K562 (cell line): Measurements from ENCODE around the gene ATXN3L. TPM values are rescaled to one million over a fixed set of nuclear protein-coding genes. Genes with fewer than 3 reads are reported as not detected.

ENCODE experiments used
- ATAC-seq: fragments of 200-7000 bp; cut with Tn5 transposase; 3 replicates; pipeline ENCODE4 v1.9.1; 2020; ENCODE audit warnings: moderate library complexity
- BruUV-seq: library from RNA; stranded (reverse); fragments of 400-500 nt; replicated peaks from 2 replicates; lab custom pipeline; 2021; lab: Mats Ljungman, UMichigan
- CTCF ChIA-PET: fragments of 300-600 bp; formaldehyde crosslinking; extraction: SDS; loops from one replicate; lab custom pipeline; 2021; ENCODE audit warnings: low intra/inter-chr PET ratio; lab: Yijun Ruan, JAX
- POLR2A ChIA-PET: fragments of 300-600, 350-650 bp; sonication (Branson Sonifier 250); formaldehyde crosslinking; extraction: SDS; loops from one replicate; lab custom pipeline; 2021; ENCODE audit warnings: antibody characterized with exemption, inconsistent platforms; lab: Yijun Ruan, JAX
- DNase-seq, 4 experiments: peaks; one replicate each; pipeline versions ENCODE4 v3.0.0 to v3.0.0-alpha.2; 2011 to 2018; ENCODE audit warnings: low spot score in 3 of 4, mixed read lengths in 3 of 4; ENCODE audit errors: extremely low read depth in 1 of 4
- FAIRE-seq: peaks from 2 replicates; lab custom pipeline; 2011; peaks lifted over from hg19 to GRCh38; lab: Jason Lieb, UNC
- H2AFZ ChIP-seq: 2 replicates; pipeline ENCODE4 v1.6.0; 2011; ENCODE audit warnings: low read depth, low read length, control low read depth, inconsistent platforms
- H3K27ac ChIP-seq: fragments of 200-600 bp; 3 replicates; pipeline ENCODE4 v1.8.0; 2011; ENCODE audit warnings: low read depth, mild to moderate bottlenecking, control low read depth, inconsistent platforms, low read length, moderate library complexity, mixed read lengths; ENCODE audit errors: extremely low read depth
- H3K27me3 ChIP-seq, 2 experiments: fragments of 300-600 bp in 1 of 2; 2 replicates in 1 of 2; 3 replicates in 1 of 2; pipeline versions ENCODE4 v1.6.0 to v1.8.0; 2011; ENCODE audit warnings: inconsistent platforms in 2 of 2, low read length in 2 of 2, mild to moderate bottlenecking in 1 of 2, mixed read lengths in 1 of 2, moderate library complexity in 1 of 2; ENCODE audit not compliant: control insufficient read depth in 2 of 2, insufficient read depth in 2 of 2
- H3K36me3 ChIP-seq: fragments of 300-600 bp; 3 replicates; pipeline ENCODE4 v1.8.0; 2011; ENCODE audit warnings: mild to moderate bottlenecking, low read length, inconsistent platforms; ENCODE audit not compliant: control insufficient read depth, insufficient read depth
- H3K4me1 ChIP-seq, 2 experiments: fragments of 200-600 bp in 1 of 2; replicated peaks in 1 of 2; 2 replicates in 1 of 2; 3 replicates in 1 of 2; pipeline versions ENCODE4 v1.5.1 to v1.8.0; 2011; ENCODE audit warnings: inconsistent platforms in 2 of 2, low read length in 2 of 2, mild to moderate bottlenecking in 1 of 2, mixed read lengths in 1 of 2, moderate library complexity in 1 of 2; ENCODE audit not compliant: control insufficient read depth in 2 of 2, insufficient read depth in 2 of 2
- H3K4me2 ChIP-seq: 2 replicates; pipeline ENCODE4 v1.6.1; 2011; ENCODE audit warnings: low read length, control low read depth, inconsistent platforms, mixed read lengths; ENCODE audit not compliant: insufficient read depth
- H3K4me3 ChIP-seq: fragments of 200-600 bp; sonication (generic), shearing (Covaris generic); 2 replicates; pipeline ENCODE4 v1.5.1; 2016; ENCODE audit warnings: control low read depth, inconsistent platforms
- H3K79me2 ChIP-seq: fragments of 200-600 bp; 3 replicates; pipeline ENCODE4 v1.8.0; 2011; ENCODE audit warnings: low read length, inconsistent platforms; ENCODE audit not compliant: control insufficient read depth, insufficient read depth
- H3K9ac ChIP-seq, 2 experiments: 2 replicates each; pipeline versions ENCODE4 v1.6.0 to v1.6.1; 2011; ENCODE audit warnings: low read depth in 2 of 2, low read length in 2 of 2, control low read depth in 1 of 2, inconsistent platforms in 1 of 2, mild to moderate bottlenecking in 1 of 2, mixed read lengths in 1 of 2; ENCODE audit not compliant: insufficient read depth in 1 of 2
- H3K9me1 ChIP-seq: one replicate; pipeline ENCODE4 v1.6.0; 2011; ENCODE audit warnings: inconsistent platforms, mild to moderate bottlenecking, low read length, moderate library complexity; ENCODE audit not compliant: control insufficient read depth, insufficient read depth
- H3K9me3 ChIP-seq: replicated peaks from 2 replicates; pipeline ENCODE4 v1.5.1; 2011; ENCODE audit warnings: low read depth, low read length, inconsistent platforms; ENCODE audit not compliant: control insufficient read depth, insufficient read depth
- H4K20me1 ChIP-seq: replicated peaks from 2 replicates; pipeline ENCODE4 v1.6.1; 2011; ENCODE audit warnings: low read length, inconsistent platforms, mixed read lengths; ENCODE audit not compliant: control insufficient read depth, insufficient read depth
- CBFB ChIP-seq: sonication (generic); formaldehyde crosslinking; IDR thresholded peaks from 2 replicates; pipeline ENCODE4 v1.4.0; 2020; ENCODE audit warnings: mild to moderate bottlenecking, missing genetic modification reagents
- CTCF ChIP-seq, 3 experiments: IDR thresholded peaks in 2 of 3; conservative IDR thresholded peaks in 1 of 3; 2 replicates each; pipeline ENCODE4 v1.5.1; 2011 to 2012; ENCODE audit warnings: low read length in 3 of 3, mild to moderate bottlenecking in 3 of 3, control low read depth in 2 of 3, improper control_type of control experiment in 1 of 3, inconsistent platforms in 1 of 3, low read depth in 1 of 3, mixed read lengths in 1 of 3, moderate library complexity in 1 of 3; ENCODE audit not compliant: insufficient read depth in 2 of 3
- POLR2B ChIP-seq: fragments of 450-650 bp; IDR thresholded peaks from 2 replicates; pipeline ENCODE4 v1.6.1; 2018; ENCODE audit warnings: low read depth; ENCODE audit not compliant: partially characterized antibody
- RAD21 ChIP-seq, 2 experiments: fragments of 250-450 bp in 1 of 2; fragments of 450-650 bp in 1 of 2; sonication (Bioruptor Pico) in 1 of 2; formaldehyde crosslinking in 1 of 2; IDR thresholded peaks in 1 of 2; conservative IDR thresholded peaks in 1 of 2; 2 replicates each; pipeline versions ENCODE4 v1.4.0 to v1.8.0; 2020 to 2022; ENCODE audit warnings: mild to moderate bottlenecking in 2 of 2, moderate library complexity in 1 of 2
- YY1 ChIP-seq, 3 experiments: IDR thresholded peaks; 2 replicates each; pipeline ENCODE4 v1.6.1; 2011; ENCODE audit warnings: low read length in 2 of 3, mild to moderate bottlenecking in 2 of 3, moderate library complexity in 2 of 3, borderline replicate concordance in 1 of 3, control low read depth in 1 of 3, low read depth in 1 of 3; ENCODE audit not compliant: insufficient read depth in 3 of 3, insufficient replicate concordance in 2 of 3, control insufficient read depth in 1 of 3, insufficient read length in 1 of 3; ENCODE audit errors: extremely low read depth in 1 of 3
- WGBS: fragments of 100-300 bp; shearing (Covaris generic); methylation state at CpG from one replicate; pipeline ENCODE4 v1.1.6; 2016; ENCODE audit warnings: low coverage, mixed read lengths; ENCODE audit not compliant: insufficient coverage; ENCODE audit errors: missing lambda C conversion rate; 5-methylcytosine and 5-hydroxymethylcytosine counted together
- in situ Hi-C: fragments of 300-500 bp; cut with MboI; formaldehyde crosslinking; loops from 4 replicates; pipeline ENCODE4 v1.15.0; 2018; ENCODE audit warnings: inconsistent platforms, mixed read lengths
- intact Hi-C: fragments of 100-400 bp; cut with micrococcal nuclease; formaldehyde crosslinking; loops from 2 replicates; pipeline ENCODE4 v1.14.2; 2022
- polyA plus RNA-seq, 8 experiments: library from polyadenylated mRNA; depleted of rRNA in 4 of 8; stranded (reverse) in 5 of 8; unstranded in 3 of 8; fragments of >200 nt; fragmentation: Nextera tagmentation in 2 of 8; fragmentation: Illumina TruSeq in 1 of 8; extraction: Ambion mirVana in 2 of 8; extraction: Trizol in 1 of 8; gene quantifications; 2 replicates each; pipeline versions ENCODE4 v1.2.1 to v1.2.3, GENCODE V29; 2011 to 2014; ENCODE audit warnings: inconsistent platforms in 1 of 8, missing spikeins in 1 of 8
- total RNA-seq, 7 experiments: library from RNA; depleted of rRNA in 6 of 7; stranded (reverse); fragments of >200 nt in 6 of 7; fragmentation: Illumina TruSeq in 2 of 7; extraction: Trizol in 2 of 7; gene quantifications; 2 replicates each; pipeline versions ENCODE4 v1.2.1 to v1.2.3, GENCODE V29; 2011 to 2021; ENCODE audit warnings: low replicate concordance in 1 of 7

ATXN3L gene
- total and polyA plus RNA-seq, 9 of the 15 experiments (the other 6 are each of a cell fraction or from before 2014, with no cell fraction given) = 0.04 to 0.31 TPM; not detected in 7

DNA sequence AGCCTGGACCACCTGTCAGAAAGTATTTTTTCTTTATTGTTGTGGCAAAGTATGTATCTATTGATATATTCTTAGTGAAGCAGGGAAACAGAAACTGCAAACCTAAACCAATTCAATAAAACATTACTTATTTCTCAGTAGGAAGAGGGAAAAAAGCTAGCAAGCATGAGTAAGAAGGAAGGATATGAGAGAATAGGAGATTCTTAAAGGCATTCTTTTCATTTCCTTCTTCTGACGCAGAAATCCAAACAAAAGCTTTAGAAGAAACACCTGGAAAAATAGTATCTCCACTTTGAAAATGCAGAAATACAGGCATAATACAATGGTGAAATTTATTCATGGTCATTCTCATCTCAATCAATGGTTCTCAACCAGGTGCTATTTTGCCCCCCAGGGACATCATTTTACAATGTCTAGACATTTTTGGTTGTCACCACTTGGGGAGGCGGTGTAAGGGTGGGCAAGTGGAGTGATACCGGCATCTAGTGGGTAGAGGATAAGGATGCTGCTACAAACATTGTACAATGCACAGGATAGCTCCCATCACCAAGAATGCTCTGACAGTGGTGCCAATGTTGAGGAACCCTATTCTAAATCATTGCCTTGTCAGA is 21.7 kb upstream of the ATXN3L start:
- no peak overlapping the region for H3K27ac ChIP-seq
- CTCF ChIA-PET = no interaction called here
- no peaks in the 10 kb centered on the region for H4K20me1 ChIP-seq
- TF ChIP-seq CBFB (CRISPR knock-in tag) = no peak
- TF ChIP-seq RAD21 (CRISPR knock-in tag; conservative IDR thresholded peaks at IDR 0.05 in 1 of 2, IDR thresholded peaks at IDR 0.05 in 1 of 2) = peak in 1 of 2 experiments; percentile 40; a peak in 3 of 4 replicates
- no peak for TF ChIP-seq POLR2B
- TF ChIP-seq CTCF (IDR thresholded peaks at IDR 0.05 in 2 of 3, conservative IDR thresholded peaks at IDR 0.05 in 1 of 3; ENCODE audit: insufficient read depth in 2 of 3, low read depth in 1 of 3, low read length in 3 of 3) = peak in 2 of 3 experiments; percentile 29 to 69; a peak in 4 of 6 replicates
- TF ChIP-seq YY1 (IDR thresholded peaks at IDR 0.05; ENCODE audit: borderline replicate concordance in 1 of 3, control insufficient read depth in 1 of 3, extremely low read depth in 1 of 3, insufficient read depth in 3 of 3, insufficient read length in 1 of 3, insufficient replicate concordance in 2 of 3, low read depth in 1 of 3, low read length in 2 of 3) = no peak
- DNase-seq (no peak), ATAC-seq (0 out of 3 replicates have a peak, but pooled peaks have one; percentile 23), FAIRE-seq (no peak)
- no TSS peak for BruUV-seq
- in situ Hi-C loops (no loop called here), intact Hi-C loops (no loop called here)
- POLR2A ChIA-PET = interaction anchor here (0.8 kb wide), 1 partner anchor 575 kb away, joined by 3 read pairs; no protein-coding TSS in a partner anchor
- no peaks in the 10 kb centered on the region for H3K4me1 ChIP-seq
- peaks cover 60% of the 10 kb centered on the region for H3K36me3 ChIP-seq
- H3K9me1 ChIP-seq = no peaks in the 10 kb centered on the region
- no peak overlapping the region for H2AFZ ChIP-seq
- WGBS = 37% methylated on average over 3 of the region's 3 CpGs
- H3K4me2 ChIP-seq = no peak overlapping the region
- H3K9ac ChIP-seq = no peak overlapping the region
- no peak overlapping the region for H3K4me3 ChIP-seq
- no peaks in the 10 kb centered on the region for H3K79me2 ChIP-seq
- no peaks in the 10 kb centered on the region for H3K9me3 ChIP-seq
- H3K27me3 ChIP-seq = no peaks in the 10 kb centered on the region
